ENCODE data around the gene GRM1.

DNA sequence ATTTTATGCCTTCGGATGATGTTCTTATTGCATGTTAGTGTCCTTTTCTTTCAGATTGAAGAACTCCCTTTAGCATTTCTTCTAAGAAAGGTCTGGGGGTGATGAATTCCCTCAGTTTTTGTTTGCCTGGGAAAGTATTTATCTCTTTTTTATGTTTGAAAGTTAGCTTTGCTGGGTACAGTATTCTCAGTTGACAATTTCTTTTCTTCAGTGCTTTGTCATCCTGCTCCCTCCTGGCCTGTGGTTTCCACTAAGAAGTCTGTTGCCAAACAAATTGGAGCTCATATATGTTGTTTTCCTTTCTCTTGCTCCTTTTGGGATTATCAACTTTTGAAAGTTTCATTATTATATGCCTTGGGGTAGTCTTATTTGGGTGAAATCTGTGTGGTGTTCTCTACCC, 11.5 kb downstream of the GRM1 start:
- TF ChIP-seq, protein P1, sequence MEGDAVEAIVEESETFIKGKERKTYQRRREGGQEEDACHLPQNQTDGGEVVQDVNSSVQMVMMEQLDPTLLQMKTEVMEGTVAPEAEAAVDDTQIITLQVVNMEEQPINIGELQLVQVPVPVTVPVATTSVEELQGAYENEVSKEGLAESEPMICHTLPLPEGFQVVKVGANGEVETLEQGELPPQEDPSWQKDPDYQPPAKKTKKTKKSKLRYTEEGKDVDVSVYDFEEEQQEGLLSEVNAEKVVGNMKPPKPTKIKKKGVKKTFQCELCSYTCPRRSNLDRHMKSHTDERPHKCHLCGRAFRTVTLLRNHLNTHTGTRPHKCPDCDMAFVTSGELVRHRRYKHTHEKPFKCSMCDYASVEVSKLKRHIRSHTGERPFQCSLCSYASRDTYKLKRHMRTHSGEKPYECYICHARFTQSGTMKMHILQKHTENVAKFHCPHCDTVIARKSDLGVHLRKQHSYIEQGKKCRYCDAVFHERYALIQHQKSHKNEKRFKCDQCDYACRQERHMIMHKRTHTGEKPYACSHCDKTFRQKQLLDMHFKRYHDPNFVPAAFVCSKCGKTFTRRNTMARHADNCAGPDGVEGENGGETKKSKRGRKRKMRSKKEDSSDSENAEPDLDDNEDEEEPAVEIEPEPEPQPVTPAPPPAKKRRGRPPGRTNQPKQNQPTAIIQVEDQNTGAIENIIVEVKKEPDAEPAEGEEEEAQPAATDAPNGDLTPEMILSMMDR (IDR thresholded peaks at IDR 0.05), result no peak
- TF ChIP-seq EP300 (IDR thresholded peaks at IDR 0.05), result no peak
